GM23338 (cell line): ENCODE results near the gene SMTN. TPM values are rescaled to one million over a fixed set of nuclear protein-coding genes. Genes with fewer than 3 reads are reported as not detected.

Experiments
- ATAC-seq: fragments of 200-7000 bp; cut with Tn5 transposase; 3 replicates; pipeline ENCODE4 v1.9.1; 2020
- DNase-seq: peaks from one replicate; pipeline ENCODE4 v3.0.0-alpha.2; 2015; ENCODE audit warnings: low spot score
- H2AFZ ChIP-seq: fragments of 200-600 bp; sonication (generic); 2 replicates; pipeline ENCODE4 v1.8.0; 2016; ENCODE audit warnings: antibody characterized with exemption, mild to moderate bottlenecking, moderate library complexity
- H3F3A ChIP-seq: fragments of 200-600 bp; sonication (generic); replicated peaks from 2 replicates; pipeline ENCODE4 v1.8.0; 2017; ENCODE audit warnings: antibody characterized with exemption, mixed run types, low read depth
- H3K27ac ChIP-seq: fragments of 200-600 bp; sonication (generic); 2 replicates; pipeline ENCODE4 v1.6.1; 2016; ENCODE audit warnings: low read depth
- H3K27me3 ChIP-seq: fragments of 200-600 bp; sonication (generic); 2 replicates; pipeline ENCODE4 v1.8.0; 2016; ENCODE audit warnings: mild to moderate bottlenecking, mixed run types, moderate library complexity; ENCODE audit not compliant: insufficient read depth
- H3K36me3 ChIP-seq: fragments of 200-600 bp; sonication (generic); 2 replicates; pipeline ENCODE4 v1.8.0; 2016; ENCODE audit warnings: mild to moderate bottlenecking; ENCODE audit not compliant: insufficient read depth
- H3K4me1 ChIP-seq: fragments of 200-600 bp; sonication (generic); 2 replicates; pipeline ENCODE4 v1.8.0; 2016; ENCODE audit warnings: mild to moderate bottlenecking, moderate library complexity; ENCODE audit not compliant: insufficient read depth
- H3K4me2 ChIP-seq: fragments of 200-600 bp; sonication (generic); 2 replicates; pipeline ENCODE4 v1.7.1; 2017; ENCODE audit warnings: mixed run types
- H3K4me3 ChIP-seq: fragments of 200-600 bp; sonication (generic); 2 replicates; pipeline ENCODE4 v1.6.1; 2016; ENCODE audit warnings: mixed run types
- H3K79me2 ChIP-seq: fragments of 200-600 bp; sonication (generic); replicated peaks from 2 replicates; pipeline ENCODE4 v1.8.0; 2017; ENCODE audit warnings: mild to moderate bottlenecking; ENCODE audit not compliant: insufficient read depth
- H3K9me2 ChIP-seq: fragments of 200-600 bp; sonication (generic); 2 replicates; pipeline ENCODE4 v1.8.0; 2017; ENCODE audit not compliant: insufficient read depth
- H4K20me1 ChIP-seq: fragments of 200-600 bp; sonication (generic); replicated peaks from 2 replicates; pipeline ENCODE4 v1.8.0; 2017; ENCODE audit warnings: mild to moderate bottlenecking; ENCODE audit not compliant: insufficient read depth
- H3K27ac Mint-ChIP-seq: 2 replicates; pipeline ENCODE4 v1.8.0; 2020; ENCODE audit warnings: inconsistent platforms, mild to moderate bottlenecking, moderate library complexity, mixed read lengths
- H3K27me3 Mint-ChIP-seq: 3 replicates; pipeline ENCODE4 v1.8.0; 2022; ENCODE audit warnings: low read depth, mild to moderate bottlenecking, moderate library complexity, mixed read lengths, inconsistent platforms; ENCODE audit not compliant: insufficient read depth, poor library complexity
- H3K36me3 Mint-ChIP-seq: 3 replicates; pipeline ENCODE4 v1.8.0; 2021; ENCODE audit warnings: low read depth, mild to moderate bottlenecking, inconsistent platforms, moderate library complexity, mixed read lengths
- H3K4me1 Mint-ChIP-seq: 3 replicates; pipeline ENCODE4 v1.8.0; 2020; ENCODE audit warnings: mild to moderate bottlenecking, inconsistent platforms, mixed read lengths
- H3K4me3 Mint-ChIP-seq: 3 replicates; pipeline ENCODE4 v1.8.0; 2021; ENCODE audit warnings: moderate library complexity, mild to moderate bottlenecking, inconsistent platforms, mixed read lengths
- H3K9me3 Mint-ChIP-seq: 3 replicates; pipeline ENCODE4 v1.8.0; 2020; ENCODE audit warnings: moderate library complexity, mild to moderate bottlenecking, inconsistent platforms, mixed read lengths
- CREB1 ChIP-seq: fragments of 250-450 bp; sonication (Bioruptor Pico); IDR thresholded peaks from 2 replicates; pipeline ENCODE4 v1.5.0; 2020; ENCODE audit warnings: low read depth, mild to moderate bottlenecking, moderate library complexity
- EZH2 ChIP-seq: fragments of 200-600 bp; sonication (generic); IDR thresholded peaks from one replicate; pipeline ENCODE4 v1.8.0; 2017; ENCODE audit warnings: antibody characterized with exemption, mild to moderate bottlenecking, low read depth; ENCODE audit not compliant: unreplicated experiment
- EZH2phosphoT487 ChIP-seq: fragments of 200-600 bp; sonication (generic); IDR thresholded peaks from one replicate; pipeline ENCODE4 v1.8.1; 2018; ENCODE audit warnings: antibody characterized with exemption; ENCODE audit not compliant: unreplicated experiment
- JUNB ChIP-seq: IDR thresholded peaks from one replicate; pipeline ENCODE4 v1.6.1; 2016; ENCODE audit warnings: antibody characterized with exemption; ENCODE audit not compliant: unreplicated experiment
- NANOG ChIP-seq: IDR thresholded peaks from 2 replicates; pipeline ENCODE4 v1.6.1; 2016; ENCODE audit warnings: antibody characterized with exemption, borderline replicate concordance
- POLR2AphosphoS5 ChIP-seq: IDR thresholded peaks from 2 replicates; pipeline ENCODE4 v1.6.1; 2016; ENCODE audit warnings: antibody characterized with exemption, low read depth
- STAT1 ChIP-seq: IDR thresholded peaks from one replicate; pipeline ENCODE4 v1.6.1; 2016; ENCODE audit warnings: antibody characterized with exemption; ENCODE audit not compliant: unreplicated experiment
- ZNF114 ChIP-seq: fragments of 250-450 bp; sonication (Bioruptor Pico); IDR thresholded peaks from 2 replicates; pipeline ENCODE4 v1.5.0; 2020; ENCODE audit warnings: mild to moderate bottlenecking, moderate library complexity
- polyA plus RNA-seq: library from polyadenylated mRNA; unstranded; fragments of >200 nt; fragmentation: Nextera tagmentation; extraction: Ambion mirVana; gene quantifications from 2 replicates; pipeline ENCODE4 v1.2.1, GENCODE V29; 2016
- total RNA-seq: library from RNA; depleted of rRNA; stranded (reverse); fragments of >200 nt; shearing (Covaris generic); gene quantifications from 2 replicates; pipeline ENCODE4 v1.2.3, GENCODE V29; 2014
- TF ChIP-seq, protein P1 (sequence below): IDR thresholded peaks from 2 replicates; pipeline ENCODE4 v1.6.1; 2016; ENCODE audit warnings: antibody characterized with exemption
- TF ChIP-seq, protein P2 (sequence below), 2 experiments: fragments of 200-600 bp in 1 of 2; sonication (generic) in 1 of 2; conservative IDR thresholded peaks; 2 replicates each; pipeline versions ENCODE4 v1.5.1 to v1.6.1; 2016 to 2017; ENCODE audit warnings: antibody characterized with exemption in 2 of 2, low read depth in 2 of 2, mild to moderate bottlenecking in 2 of 2, moderate library complexity in 1 of 2
- TF ChIP-seq, protein P3 (sequence below): fragments of 250-450 bp; sonication (Bioruptor Pico); IDR thresholded peaks from 2 replicates; pipeline ENCODE4 v1.5.0; 2020; ENCODE audit warnings: mild to moderate bottlenecking, moderate library complexity
- TF ChIP-seq, protein P4 (sequence below): IDR thresholded peaks from one replicate; pipeline ENCODE4 v1.6.1; 2018; ENCODE audit warnings: antibody characterized with exemption; ENCODE audit not compliant: unreplicated experiment

Gene SMTN
- total and polyA plus RNA-seq, 2 experiments from 2014 or later: 27.4 to 32.2 TPM

DNA sequence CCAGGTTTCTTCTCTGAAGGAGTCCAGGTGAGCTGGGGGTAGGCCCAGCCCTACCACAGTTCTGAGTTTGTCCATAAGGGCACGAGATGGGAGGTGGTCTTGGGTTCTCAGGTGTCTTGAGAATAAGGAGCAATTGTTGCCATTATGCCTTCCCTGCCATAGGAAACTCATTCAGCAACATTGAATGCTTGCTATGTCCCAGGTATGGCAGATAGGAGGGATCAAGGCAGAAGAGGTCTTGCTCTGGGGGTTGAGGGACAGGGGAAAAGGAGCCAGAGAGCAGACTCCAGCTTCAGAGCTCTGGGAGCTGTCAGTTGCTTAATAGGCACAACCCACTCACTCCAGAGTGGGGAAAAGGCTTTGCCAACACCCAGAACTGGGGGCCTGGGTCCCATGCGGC, 22.0 kb downstream of the SMTN start:
- Histone ChIP-seq H2AFZ (no peak overlapping the region), H3K4me2 (no peak overlapping the region), H3K9me2 (no peaks in the 10 kb centered on the region), H3K36me3 (no peaks in the 10 kb centered on the region), H4K20me1 (peaks cover 6% of the 10 kb centered on the region; the same call in 1 of the 2 replicates), H3K79me2 (no peaks in the 10 kb centered on the region), H3K27me3 (peaks cover 22% of the 10 kb centered on the region), H3K27ac (no peak overlapping the region), H3F3A (peaks cover 17% of the 10 kb centered on the region; the same call in 1 of the 2 replicates), H3K4me1 (peaks cover 32% of the 10 kb centered on the region), H3K4me3 (no peak overlapping the region)
- Mint-ChIP-seq H3K27me3 (peaks cover 45% of the 10 kb centered on the region), H3K9me3 (no peaks in the 10 kb centered on the region; the same call in 2 of the 3 replicates), H3K4me1 (peaks cover 13% of the 10 kb centered on the region), H3K27ac (no peak overlapping the region), H3K36me3 (no peaks in the 10 kb centered on the region), H3K4me3 (no peak overlapping the region)
- DNase-seq: no peak
- TF ChIP-seq JUNB (no peak), NANOG (no peak), STAT1 (no peak), EZH2 (no peak), ZNF114 (CRISPR knock-in tag) (no peak), CREB1 (CRISPR knock-in tag) (no peak), POLR2AphosphoS5 (no peak), EZH2phosphoT487 (no peak)
- TF ChIP-seq, protein P1, sequence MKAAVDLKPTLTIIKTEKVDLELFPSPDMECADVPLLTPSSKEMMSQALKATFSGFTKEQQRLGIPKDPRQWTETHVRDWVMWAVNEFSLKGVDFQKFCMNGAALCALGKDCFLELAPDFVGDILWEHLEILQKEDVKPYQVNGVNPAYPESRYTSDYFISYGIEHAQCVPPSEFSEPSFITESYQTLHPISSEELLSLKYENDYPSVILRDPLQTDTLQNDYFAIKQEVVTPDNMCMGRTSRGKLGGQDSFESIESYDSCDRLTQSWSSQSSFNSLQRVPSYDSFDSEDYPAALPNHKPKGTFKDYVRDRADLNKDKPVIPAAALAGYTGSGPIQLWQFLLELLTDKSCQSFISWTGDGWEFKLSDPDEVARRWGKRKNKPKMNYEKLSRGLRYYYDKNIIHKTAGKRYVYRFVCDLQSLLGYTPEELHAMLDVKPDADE: no peak
- TF ChIP-seq, protein P2, sequence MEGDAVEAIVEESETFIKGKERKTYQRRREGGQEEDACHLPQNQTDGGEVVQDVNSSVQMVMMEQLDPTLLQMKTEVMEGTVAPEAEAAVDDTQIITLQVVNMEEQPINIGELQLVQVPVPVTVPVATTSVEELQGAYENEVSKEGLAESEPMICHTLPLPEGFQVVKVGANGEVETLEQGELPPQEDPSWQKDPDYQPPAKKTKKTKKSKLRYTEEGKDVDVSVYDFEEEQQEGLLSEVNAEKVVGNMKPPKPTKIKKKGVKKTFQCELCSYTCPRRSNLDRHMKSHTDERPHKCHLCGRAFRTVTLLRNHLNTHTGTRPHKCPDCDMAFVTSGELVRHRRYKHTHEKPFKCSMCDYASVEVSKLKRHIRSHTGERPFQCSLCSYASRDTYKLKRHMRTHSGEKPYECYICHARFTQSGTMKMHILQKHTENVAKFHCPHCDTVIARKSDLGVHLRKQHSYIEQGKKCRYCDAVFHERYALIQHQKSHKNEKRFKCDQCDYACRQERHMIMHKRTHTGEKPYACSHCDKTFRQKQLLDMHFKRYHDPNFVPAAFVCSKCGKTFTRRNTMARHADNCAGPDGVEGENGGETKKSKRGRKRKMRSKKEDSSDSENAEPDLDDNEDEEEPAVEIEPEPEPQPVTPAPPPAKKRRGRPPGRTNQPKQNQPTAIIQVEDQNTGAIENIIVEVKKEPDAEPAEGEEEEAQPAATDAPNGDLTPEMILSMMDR (conservative IDR thresholded peaks at IDR 0.05; ENCODE audit: low read depth in 2 of 2): no peak
- TF ChIP-seq, protein P3, sequence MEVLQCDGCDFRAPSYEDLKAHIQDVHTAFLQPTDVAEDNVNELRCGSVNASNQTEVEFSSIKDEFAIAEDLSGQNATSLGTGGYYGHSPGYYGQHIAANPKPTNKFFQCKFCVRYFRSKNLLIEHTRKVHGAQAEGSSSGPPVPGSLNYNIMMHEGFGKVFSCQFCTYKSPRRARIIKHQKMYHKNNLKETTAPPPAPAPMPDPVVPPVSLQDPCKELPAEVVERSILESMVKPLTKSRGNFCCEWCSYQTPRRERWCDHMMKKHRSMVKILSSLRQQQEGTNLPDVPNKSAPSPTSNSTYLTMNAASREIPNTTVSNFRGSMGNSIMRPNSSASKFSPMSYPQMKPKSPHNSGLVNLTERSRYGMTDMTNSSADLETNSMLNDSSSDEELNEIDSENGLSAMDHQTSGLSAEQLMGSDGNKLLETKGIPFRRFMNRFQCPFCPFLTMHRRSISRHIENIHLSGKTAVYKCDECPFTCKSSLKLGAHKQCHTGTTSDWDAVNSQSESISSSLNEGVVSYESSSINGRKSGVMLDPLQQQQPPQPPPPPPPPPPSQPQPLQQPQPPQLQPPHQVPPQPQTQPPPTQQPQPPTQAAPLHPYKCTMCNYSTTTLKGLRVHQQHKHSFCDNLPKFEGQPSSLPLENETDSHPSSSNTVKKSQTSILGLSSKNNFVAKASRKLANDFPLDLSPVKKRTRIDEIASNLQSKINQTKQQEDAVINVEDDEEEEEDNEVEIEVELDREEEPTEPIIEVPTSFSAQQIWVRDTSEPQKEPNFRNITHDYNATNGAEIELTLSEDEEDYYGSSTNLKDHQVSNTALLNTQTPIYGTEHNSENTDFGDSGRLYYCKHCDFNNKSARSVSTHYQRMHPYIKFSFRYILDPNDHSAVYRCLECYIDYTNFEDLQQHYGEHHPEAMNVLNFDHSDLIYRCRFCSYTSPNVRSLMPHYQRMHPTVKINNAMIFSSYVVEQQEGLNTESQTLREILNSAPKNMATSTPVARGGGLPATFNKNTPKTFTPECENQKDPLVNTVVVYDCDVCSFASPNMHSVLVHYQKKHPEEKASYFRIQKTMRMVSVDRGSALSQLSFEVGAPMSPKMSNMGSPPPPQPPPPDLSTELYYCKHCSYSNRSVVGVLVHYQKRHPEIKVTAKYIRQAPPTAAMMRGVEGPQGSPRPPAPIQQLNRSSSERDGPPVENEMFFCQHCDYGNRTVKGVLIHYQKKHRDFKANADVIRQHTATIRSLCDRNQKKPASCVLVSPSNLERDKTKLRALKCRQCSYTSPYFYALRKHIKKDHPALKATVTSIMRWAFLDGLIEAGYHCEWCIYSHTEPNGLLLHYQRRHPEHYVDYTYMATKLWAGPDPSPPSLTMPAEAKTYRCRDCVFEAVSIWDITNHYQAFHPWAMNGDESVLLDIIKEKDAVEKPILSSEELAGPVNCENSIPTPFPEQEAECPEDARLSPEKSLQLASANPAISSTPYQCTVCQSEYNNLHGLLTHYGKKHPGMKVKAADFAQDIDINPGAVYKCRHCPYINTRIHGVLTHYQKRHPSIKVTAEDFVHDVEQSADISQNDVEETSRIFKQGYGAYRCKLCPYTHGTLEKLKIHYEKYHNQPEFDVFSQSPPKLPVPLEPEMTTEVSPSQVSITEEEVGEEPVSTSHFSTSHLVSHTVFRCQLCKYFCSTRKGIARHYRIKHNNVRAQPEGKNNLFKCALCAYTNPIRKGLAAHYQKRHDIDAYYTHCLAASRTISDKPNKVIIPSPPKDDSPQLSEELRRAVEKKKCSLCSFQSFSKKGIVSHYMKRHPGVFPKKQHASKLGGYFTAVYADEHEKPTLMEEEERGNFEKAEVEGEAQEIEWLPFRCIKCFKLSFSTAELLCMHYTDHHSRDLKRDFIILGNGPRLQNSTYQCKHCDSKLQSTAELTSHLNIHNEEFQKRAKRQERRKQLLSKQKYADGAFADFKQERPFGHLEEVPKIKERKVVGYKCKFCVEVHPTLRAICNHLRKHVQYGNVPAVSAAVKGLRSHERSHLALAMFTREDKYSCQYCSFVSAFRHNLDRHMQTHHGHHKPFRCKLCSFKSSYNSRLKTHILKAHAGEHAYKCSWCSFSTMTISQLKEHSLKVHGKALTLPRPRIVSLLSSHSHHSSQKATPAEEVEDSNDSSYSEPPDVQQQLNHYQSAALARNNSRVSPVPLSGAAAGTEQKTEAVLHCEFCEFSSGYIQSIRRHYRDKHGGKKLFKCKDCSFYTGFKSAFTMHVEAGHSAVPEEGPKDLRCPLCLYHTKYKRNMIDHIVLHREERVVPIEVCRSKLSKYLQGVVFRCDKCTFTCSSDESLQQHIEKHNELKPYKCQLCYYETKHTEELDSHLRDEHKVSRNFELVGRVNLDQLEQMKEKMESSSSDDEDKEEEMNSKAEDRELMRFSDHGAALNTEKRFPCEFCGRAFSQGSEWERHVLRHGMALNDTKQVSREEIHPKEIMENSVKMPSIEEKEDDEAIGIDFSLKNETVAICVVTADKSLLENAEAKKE (CRISPR knock-in tag): no peak
- TF ChIP-seq, protein P4, sequence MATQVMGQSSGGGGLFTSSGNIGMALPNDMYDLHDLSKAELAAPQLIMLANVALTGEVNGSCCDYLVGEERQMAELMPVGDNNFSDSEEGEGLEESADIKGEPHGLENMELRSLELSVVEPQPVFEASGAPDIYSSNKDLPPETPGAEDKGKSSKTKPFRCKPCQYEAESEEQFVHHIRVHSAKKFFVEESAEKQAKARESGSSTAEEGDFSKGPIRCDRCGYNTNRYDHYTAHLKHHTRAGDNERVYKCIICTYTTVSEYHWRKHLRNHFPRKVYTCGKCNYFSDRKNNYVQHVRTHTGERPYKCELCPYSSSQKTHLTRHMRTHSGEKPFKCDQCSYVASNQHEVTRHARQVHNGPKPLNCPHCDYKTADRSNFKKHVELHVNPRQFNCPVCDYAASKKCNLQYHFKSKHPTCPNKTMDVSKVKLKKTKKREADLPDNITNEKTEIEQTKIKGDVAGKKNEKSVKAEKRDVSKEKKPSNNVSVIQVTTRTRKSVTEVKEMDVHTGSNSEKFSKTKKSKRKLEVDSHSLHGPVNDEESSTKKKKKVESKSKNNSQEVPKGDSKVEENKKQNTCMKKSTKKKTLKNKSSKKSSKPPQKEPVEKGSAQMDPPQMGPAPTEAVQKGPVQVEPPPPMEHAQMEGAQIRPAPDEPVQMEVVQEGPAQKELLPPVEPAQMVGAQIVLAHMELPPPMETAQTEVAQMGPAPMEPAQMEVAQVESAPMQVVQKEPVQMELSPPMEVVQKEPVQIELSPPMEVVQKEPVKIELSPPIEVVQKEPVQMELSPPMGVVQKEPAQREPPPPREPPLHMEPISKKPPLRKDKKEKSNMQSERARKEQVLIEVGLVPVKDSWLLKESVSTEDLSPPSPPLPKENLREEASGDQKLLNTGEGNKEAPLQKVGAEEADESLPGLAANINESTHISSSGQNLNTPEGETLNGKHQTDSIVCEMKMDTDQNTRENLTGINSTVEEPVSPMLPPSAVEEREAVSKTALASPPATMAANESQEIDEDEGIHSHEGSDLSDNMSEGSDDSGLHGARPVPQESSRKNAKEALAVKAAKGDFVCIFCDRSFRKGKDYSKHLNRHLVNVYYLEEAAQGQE: no peak
- ATAC-seq: no peak
